Measurements from ENCODE around the gene CFAP46.
"Not testable (repeated sequence)": the region's sequence is repeated elsewhere in the genome, so short reads cannot be mapped to it uniquely, and the experiment has no call there.

Gene CFAP46

GRCh38 chr10:132779549-132780294 lies 162.6 kb downstream of the CFAP46 start:
- no peak for DNase-seq (ENCODE audit: low read depth in 1 of 2, low spot score in 1 of 2)
- in situ Hi-C loops (cut with HindIII; ENCODE audit: low pct_unique_long_range_greater_than_20kb, low sequenced_read_pairs), result no loop called here
- no peak for TF ChIP-seq JUND (IDR thresholded peaks at IDR 0.05; ENCODE audit: low read depth)

GRCh38 chr10:132777441-132777840 lies 164.9 kb downstream of the CFAP46 start:
- no peak for TF ChIP-seq JUND (IDR thresholded peaks at IDR 0.05; ENCODE audit: low read depth)
- no peak for DNase-seq (ENCODE audit: low read depth in 1 of 2, low spot score in 1 of 2)
- in situ Hi-C loops (cut with HindIII; ENCODE audit: low pct_unique_long_range_greater_than_20kb, low sequenced_read_pairs), result no loop called here

GRCh38 chr10:132776821-132777220 lies 165.5 kb downstream of the CFAP46 start:
- no peak for DNase-seq (ENCODE audit: low read depth in 1 of 2, low spot score in 1 of 2)
- TF ChIP-seq JUND (IDR thresholded peaks at IDR 0.05; ENCODE audit: low read depth), result no peak
- in situ Hi-C loops (cut with HindIII; ENCODE audit: low pct_unique_long_range_greater_than_20kb, low sequenced_read_pairs), result no loop called here

- no peak for TF ChIP-seq JUND (IDR thresholded peaks at IDR 0.05; ENCODE audit: low read depth)
- no peak for DNase-seq (ENCODE audit: low read depth in 1 of 2, low spot score in 1 of 2)
- in situ Hi-C loops (cut with HindIII; ENCODE audit: low pct_unique_long_range_greater_than_20kb, low sequenced_read_pairs), result no loop called here
Observed at GRCh38 chr10:132776186-132776585, 166.2 kb downstream of the CFAP46 start.

GRCh38 chr10:132774902-132775863 lies 167.2 kb downstream of the CFAP46 start:
- DNase-seq (ENCODE audit: low read depth in 1 of 2, low spot score in 1 of 2), result peak in 1 of 2 experiments; percentile 90
- no peak for TF ChIP-seq JUND (IDR thresholded peaks at IDR 0.05; ENCODE audit: low read depth)
- in situ Hi-C loops (cut with HindIII; ENCODE audit: low pct_unique_long_range_greater_than_20kb, low sequenced_read_pairs), result no loop called here

- no peak for DNase-seq (ENCODE audit: low read depth in 1 of 2, low spot score in 1 of 2)
- in situ Hi-C loops (cut with HindIII; ENCODE audit: low pct_unique_long_range_greater_than_20kb, low sequenced_read_pairs), result no loop called here
- no peak for TF ChIP-seq JUND (IDR thresholded peaks at IDR 0.05; ENCODE audit: low read depth)
Observed at GRCh38 chr10:132774181-132774901, 168.0 kb downstream of the CFAP46 start.

GRCh38 chr10:132772816-132773215 lies 169.6 kb downstream of the CFAP46 start:
- DNase-seq (ENCODE audit: low read depth in 1 of 2, low spot score in 1 of 2); in situ Hi-C loops (cut with HindIII; ENCODE audit: low pct_unique_long_range_greater_than_20kb, low sequenced_read_pairs): not testable (repeated sequence)

GRCh38 chr10:132770061-132771021 lies 172.0 kb downstream of the CFAP46 start:
- DNase-seq (ENCODE audit: low read depth in 1 of 2, low spot score in 1 of 2), result no peak
- in situ Hi-C loops (cut with HindIII; ENCODE audit: low pct_unique_long_range_greater_than_20kb, low sequenced_read_pairs), result no loop called here
- TF ChIP-seq JUND (IDR thresholded peaks at IDR 0.05; ENCODE audit: low read depth), result no peak

GRCh38 chr10:132768346-132769248 lies 173.8 kb downstream of the CFAP46 start:
- no peak for DNase-seq (ENCODE audit: low read depth in 1 of 2, low spot score in 1 of 2)
- in situ Hi-C loops (cut with HindIII; ENCODE audit: low pct_unique_long_range_greater_than_20kb, low sequenced_read_pairs), result no loop called here
- no peak for TF ChIP-seq JUND (IDR thresholded peaks at IDR 0.05; ENCODE audit: low read depth)

GRCh38 chr10:132766291-132766690 lies 176.1 kb downstream of the CFAP46 start:
- no peak for DNase-seq (ENCODE audit: low read depth in 1 of 2, low spot score in 1 of 2)
- TF ChIP-seq JUND (IDR thresholded peaks at IDR 0.05; ENCODE audit: low read depth), result no peak
- in situ Hi-C loops (cut with HindIII; ENCODE audit: low pct_unique_long_range_greater_than_20kb, low sequenced_read_pairs), result no loop called here

- in situ Hi-C loops (cut with HindIII; ENCODE audit: low pct_unique_long_range_greater_than_20kb, low sequenced_read_pairs), result no loop called here
- DNase-seq (ENCODE audit: low read depth in 1 of 2, low spot score in 1 of 2), result no peak
- TF ChIP-seq JUND (IDR thresholded peaks at IDR 0.05; ENCODE audit: low read depth), result no peak
Observed at GRCh38 chr10:132765435-132765834, 176.9 kb downstream of the CFAP46 start.

Data from T47D (cell line).